Caco-2 (cell line): ENCODE data around the gene TEKT3. TPM values are rescaled to one million over a fixed set of nuclear protein-coding genes. Genes with fewer than 3 reads are reported as not detected.

Source experiments
- BruUV-seq: library from RNA; stranded (reverse); fragments of 400-500 nt; replicated peaks from 2 replicates; lab custom pipeline; 2021; lab: Mats Ljungman, UMichigan
- CTCF ChIA-PET: fragments of 300-600 bp; sonication (Branson Sonifier 250); formaldehyde crosslinking; loops from one replicate; lab custom pipeline; 2022; ENCODE audit warnings: antibody characterized with exemption; lab: Charles Lee
- POLR2A ChIA-PET: fragments of 300-600 bp; sonication (Branson Sonifier 250); formaldehyde crosslinking; loops from one replicate; lab custom pipeline; 2022; ENCODE audit warnings: antibody characterized with exemption; lab: Charles Lee
- DNase-seq, 2 experiments: peaks; one replicate each; pipeline versions ENCODE4 v3.0.0 to v3.0.0-alpha.2; 2020 to 2022
- H3K27me3 ChIP-seq: replicated peaks from 2 replicates; pipeline ENCODE4 v1.6.0; 2011; ENCODE audit warnings: low read length; ENCODE audit not compliant: control insufficient read depth, insufficient read depth
- H3K36me3 ChIP-seq: 2 replicates; pipeline ENCODE4 v1.5.1; 2011; ENCODE audit warnings: low read length; ENCODE audit not compliant: control insufficient read depth, insufficient read depth
- H3K4me1 ChIP-seq: fragments of 250-450 bp; sonication (Bioruptor Pico); 2 replicates; pipeline ENCODE4 v1.5.1; 2020; ENCODE audit warnings: mild to moderate bottlenecking
- H3K4me3 ChIP-seq: 2 replicates; pipeline ENCODE4 v1.5.1; 2011; ENCODE audit warnings: low read depth, mild to moderate bottlenecking, control low read depth, low read length
- H3K9me3 ChIP-seq: fragments of 250-450 bp; sonication (Bioruptor Pico); 2 replicates; pipeline ENCODE4 v1.5.1; 2020; ENCODE audit warnings: mild to moderate bottlenecking, moderate library complexity
- H3K27ac Mint-ChIP-seq: one replicate; pipeline ENCODE4 v1.8.0; 2022; ENCODE audit warnings: mixed read lengths; ENCODE audit not compliant: unreplicated experiment
- H3K27me3 Mint-ChIP-seq: one replicate; pipeline ENCODE4 v1.8.0; 2022; ENCODE audit warnings: mixed read lengths; ENCODE audit not compliant: insufficient read depth, unreplicated experiment
- H3K36me3 Mint-ChIP-seq: one replicate; pipeline ENCODE4 v1.8.0; 2022; ENCODE audit warnings: mild to moderate bottlenecking, mixed read lengths; ENCODE audit not compliant: insufficient read depth, unreplicated experiment
- H3K4me1 Mint-ChIP-seq: one replicate; pipeline ENCODE4 v1.8.0; 2022; ENCODE audit warnings: low read depth, mixed read lengths; ENCODE audit not compliant: unreplicated experiment
- H3K4me3 Mint-ChIP-seq: one replicate; pipeline ENCODE4 v1.8.0; 2022; ENCODE audit warnings: mild to moderate bottlenecking, moderate library complexity, mixed read lengths; ENCODE audit not compliant: unreplicated experiment
- H3K9me3 Mint-ChIP-seq: one replicate; pipeline ENCODE4 v1.8.0; 2022; ENCODE audit warnings: mixed read lengths; ENCODE audit not compliant: unreplicated experiment
- intact Hi-C: fragments of 100-400 bp; cut with micrococcal nuclease; formaldehyde crosslinking; loops from one replicate; pipeline ENCODE4 v1.10.0; 2022; ENCODE audit not compliant: unreplicated experiment
- total RNA-seq: library from RNA; stranded (reverse); gene quantifications from 2 replicates; pipeline ENCODE4 v1.2.3, GENCODE V29; 2022
- TF ChIP-seq, protein P1 (sequence below), 2 experiments: fragments of 200-600 bp in 1 of 2; IDR thresholded peaks; 1 replicate in 1 of 2; 2 replicates in 1 of 2; pipeline versions ENCODE4 v1.5.1 to v1.8.0; 2011 to 2022; ENCODE audit warnings: antibody characterized with exemption in 1 of 2, control low read depth in 1 of 2, inconsistent platforms in 1 of 2, low read depth in 1 of 2, low read length in 1 of 2, mild to moderate bottlenecking in 1 of 2, moderate library complexity in 1 of 2; ENCODE audit not compliant: insufficient read depth in 1 of 2, severe bottlenecking in 1 of 2, unreplicated experiment in 1 of 2

TEKT3 gene
- total RNA-seq, 1 experiment from 2014 or later: 0.43 TPM

- H3K4me1 Mint-ChIP-seq: no peaks in the 10 kb centered on the region
- no peaks in the 10 kb centered on the region for H3K36me3 Mint-ChIP-seq
- Histone ChIP-seq H3K27me3 (no peaks in the 10 kb centered on the region), H3K4me3 (no peak overlapping the region), H3K9me3 (no peaks in the 10 kb centered on the region), H3K4me1 (no peaks in the 10 kb centered on the region), H3K36me3 (no peaks in the 10 kb centered on the region)
- H3K27ac Mint-ChIP-seq: no peak overlapping the region
- H3K4me3 Mint-ChIP-seq: no peak overlapping the region
- POLR2A ChIA-PET: no interaction called here
- CTCF ChIA-PET: no interaction called here
- intact Hi-C loops: no loop called here
- no TSS peak for BruUV-seq
- DNase-seq: no peak
- H3K9me3 Mint-ChIP-seq: no peaks in the 10 kb centered on the region
- TF ChIP-seq, protein P1, sequence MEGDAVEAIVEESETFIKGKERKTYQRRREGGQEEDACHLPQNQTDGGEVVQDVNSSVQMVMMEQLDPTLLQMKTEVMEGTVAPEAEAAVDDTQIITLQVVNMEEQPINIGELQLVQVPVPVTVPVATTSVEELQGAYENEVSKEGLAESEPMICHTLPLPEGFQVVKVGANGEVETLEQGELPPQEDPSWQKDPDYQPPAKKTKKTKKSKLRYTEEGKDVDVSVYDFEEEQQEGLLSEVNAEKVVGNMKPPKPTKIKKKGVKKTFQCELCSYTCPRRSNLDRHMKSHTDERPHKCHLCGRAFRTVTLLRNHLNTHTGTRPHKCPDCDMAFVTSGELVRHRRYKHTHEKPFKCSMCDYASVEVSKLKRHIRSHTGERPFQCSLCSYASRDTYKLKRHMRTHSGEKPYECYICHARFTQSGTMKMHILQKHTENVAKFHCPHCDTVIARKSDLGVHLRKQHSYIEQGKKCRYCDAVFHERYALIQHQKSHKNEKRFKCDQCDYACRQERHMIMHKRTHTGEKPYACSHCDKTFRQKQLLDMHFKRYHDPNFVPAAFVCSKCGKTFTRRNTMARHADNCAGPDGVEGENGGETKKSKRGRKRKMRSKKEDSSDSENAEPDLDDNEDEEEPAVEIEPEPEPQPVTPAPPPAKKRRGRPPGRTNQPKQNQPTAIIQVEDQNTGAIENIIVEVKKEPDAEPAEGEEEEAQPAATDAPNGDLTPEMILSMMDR (IDR thresholded peaks at IDR 0.05; ENCODE audit: insufficient read depth in 1 of 2, low read depth in 1 of 2, low read length in 1 of 2, severe bottlenecking in 1 of 2, unreplicated experiment in 1 of 2): no peak
- H3K27me3 Mint-ChIP-seq: no peaks in the 10 kb centered on the region
Measured at GRCh38 chr17:15274017-15274416, 67.4 kb downstream of the TEKT3 start.

- Histone ChIP-seq H3K36me3 (no peaks in the 10 kb centered on the region), H3K4me3 (no peak overlapping the region), H3K4me1 (no peaks in the 10 kb centered on the region), H3K9me3 (no peaks in the 10 kb centered on the region), H3K27me3 (no peaks in the 10 kb centered on the region)
- ChIA-PET CTCF (no interaction called here), POLR2A (no interaction called here)
- BruUV-seq: no TSS peak
- H3K4me3 Mint-ChIP-seq: no peak overlapping the region
- H3K27me3 Mint-ChIP-seq: no peaks in the 10 kb centered on the region
- TF ChIP-seq, protein P1 (IDR thresholded peaks at IDR 0.05; ENCODE audit: insufficient read depth in 1 of 2, low read depth in 1 of 2, low read length in 1 of 2, severe bottlenecking in 1 of 2, unreplicated experiment in 1 of 2): no peak
- H3K9me3 Mint-ChIP-seq: no peaks in the 10 kb centered on the region
- H3K27ac Mint-ChIP-seq: no peak overlapping the region
- H3K4me1 Mint-ChIP-seq: no peaks in the 10 kb centered on the region
- no peaks in the 10 kb centered on the region for H3K36me3 Mint-ChIP-seq
- DNase-seq: no peak
- intact Hi-C loops: no loop called here
Measured at GRCh38 chr17:15273141-15273793, 68.1 kb downstream of the TEKT3 start.

GRCh38 chr17:15271741-15272140, 69.7 kb downstream of the TEKT3 start:
- H3K4me3 Mint-ChIP-seq: no peak overlapping the region
- no peaks in the 10 kb centered on the region for H3K36me3 Mint-ChIP-seq
- DNase-seq: no peak
- no TSS peak for BruUV-seq
- H3K27ac Mint-ChIP-seq: no peak overlapping the region
- Histone ChIP-seq H3K27me3 (no peaks in the 10 kb centered on the region), H3K4me1 (no peaks in the 10 kb centered on the region), H3K36me3 (no peaks in the 10 kb centered on the region), H3K4me3 (no peak overlapping the region), H3K9me3 (no peaks in the 10 kb centered on the region)
- H3K9me3 Mint-ChIP-seq: no peaks in the 10 kb centered on the region
- no peaks in the 10 kb centered on the region for H3K27me3 Mint-ChIP-seq
- TF ChIP-seq, protein P1 (IDR thresholded peaks at IDR 0.05; ENCODE audit: insufficient read depth in 1 of 2, low read depth in 1 of 2, low read length in 1 of 2, severe bottlenecking in 1 of 2, unreplicated experiment in 1 of 2): no peak
- H3K4me1 Mint-ChIP-seq: no peaks in the 10 kb centered on the region
- ChIA-PET CTCF (no interaction called here), POLR2A (no interaction called here)
- intact Hi-C loops: no loop called here
